SJCRH30 (cell line): Measurements from ENCODE around the gene MBP. TPM values are rescaled to one million over a fixed set of nuclear protein-coding genes. Genes with fewer than 3 reads are reported as not detected.

Experiments used
- DNase-seq, 2 experiments: peaks; one replicate each; pipeline ENCODE4 v3.0.0-alpha.2; 2015 to 2020
- H3K27ac ChIP-seq: fragments of 250-450 bp; sonication (Bioruptor Pico); 2 replicates; pipeline ENCODE4 v1.5.1; 2020; ENCODE audit warnings: mild to moderate bottlenecking, moderate library complexity
- H3K27me3 ChIP-seq: fragments of 250-450 bp; sonication (Bioruptor Pico); 2 replicates; pipeline ENCODE4 v1.5.1; 2020; ENCODE audit warnings: mild to moderate bottlenecking, moderate library complexity
- H3K36me3 ChIP-seq: fragments of 250-450 bp; sonication (Bioruptor Pico); 2 replicates; pipeline ENCODE4 v1.5.1; 2020; ENCODE audit warnings: mild to moderate bottlenecking, moderate library complexity
- H3K4me1 ChIP-seq: fragments of 250-450 bp; sonication (Bioruptor Pico); 2 replicates; pipeline ENCODE4 v1.5.1; 2020; ENCODE audit warnings: mild to moderate bottlenecking, moderate library complexity
- H3K4me3 ChIP-seq: fragments of 250-450 bp; sonication (Bioruptor Pico); 2 replicates; pipeline ENCODE4 v1.5.1; 2020; ENCODE audit warnings: mild to moderate bottlenecking, moderate library complexity
- H3K9me3 ChIP-seq: fragments of 250-450 bp; sonication (Bioruptor Pico); replicated peaks from 2 replicates; pipeline ENCODE4 v1.5.1; 2020; ENCODE audit warnings: mild to moderate bottlenecking, moderate library complexity
- total RNA-seq: library from RNA; depleted of rRNA; stranded (reverse); fragments of >200 nt; shearing (Covaris generic); gene quantifications from 2 replicates; pipeline ENCODE4 v1.2.3, GENCODE V29; 2014

MBP gene
- total RNA-seq, 1 experiment from 2014 or later: 0.20 TPM

- Histone ChIP-seq H3K27ac (no peak overlapping the region), H3K9me3 (no peaks in the 10 kb centered on the region), H3K27me3 (no peaks in the 10 kb centered on the region), H3K4me3 (no peak overlapping the region), H3K36me3 (no peaks in the 10 kb centered on the region), H3K4me1 (no peaks in the 10 kb centered on the region)
- DNase-seq: no peak
These were observed 47.9 kb downstream of the MBP start for GRCh38 chr18:77084688-77085035.

GRCh38 chr18:77082316-77082955 is 50.1 kb downstream of the MBP start:
- Histone ChIP-seq H3K27ac (no peak overlapping the region), H3K4me3 (no peak overlapping the region), H3K27me3 (no peaks in the 10 kb centered on the region), H3K9me3 (no peaks in the 10 kb centered on the region), H3K36me3 (no peaks in the 10 kb centered on the region), H3K4me1 (no peaks in the 10 kb centered on the region)
- no peak for DNase-seq

GRCh38 chr18:77081390-77081778 is 51.2 kb downstream of the MBP start:
- DNase-seq: no peak
- no peaks in the 10 kb centered on the region for H3K36me3 ChIP-seq
- no peak overlapping the region for H3K27ac ChIP-seq

GRCh38 chr18:77079954-77080682 is 52.5 kb downstream of the MBP start:
- no peak for DNase-seq
- H3K4me3 ChIP-seq: no peak overlapping the region
- no peaks in the 10 kb centered on the region for H3K27me3 ChIP-seq
- H3K9me3 ChIP-seq: no peaks in the 10 kb centered on the region
- H3K27ac ChIP-seq: no peak overlapping the region
- H3K36me3 ChIP-seq: no peaks in the 10 kb centered on the region
- H3K4me1 ChIP-seq: no peaks in the 10 kb centered on the region

More at GRCh38 chr18:77081390-77081778, 51.2 kb downstream of the MBP start:
- Histone ChIP-seq H3K9me3 (no peaks in the 10 kb centered on the region), H3K4me3 (no peak overlapping the region), H3K27me3 (no peaks in the 10 kb centered on the region), H3K4me1 (no peaks in the 10 kb centered on the region)

- Histone ChIP-seq H3K4me1 (no peaks in the 10 kb centered on the region), H3K4me3 (no peak overlapping the region), H3K27ac (no peak overlapping the region), H3K27me3 (no peaks in the 10 kb centered on the region), H3K36me3 (no peaks in the 10 kb centered on the region), H3K9me3 (no peaks in the 10 kb centered on the region)
- DNase-seq: no peak
These were observed 53.5 kb downstream of the MBP start for GRCh38 chr18:77079088-77079487.

- no peak for DNase-seq
- Histone ChIP-seq H3K36me3 (no peaks in the 10 kb centered on the region), H3K4me1 (no peaks in the 10 kb centered on the region), H3K9me3 (no peaks in the 10 kb centered on the region), H3K4me3 (no peak overlapping the region), H3K27ac (no peak overlapping the region), H3K27me3 (no peaks in the 10 kb centered on the region)
These were observed 53.9 kb downstream of the MBP start for GRCh38 chr18:77078690-77079070.

- Histone ChIP-seq H3K4me3 (no peak overlapping the region), H3K27me3 (no peaks in the 10 kb centered on the region), H3K9me3 (no peaks in the 10 kb centered on the region), H3K27ac (no peak overlapping the region), H3K4me1 (no peaks in the 10 kb centered on the region), H3K36me3 (no peaks in the 10 kb centered on the region)
- no peak for DNase-seq
These were observed 54.5 kb downstream of the MBP start for GRCh38 chr18:77077941-77078689.

- Histone ChIP-seq H3K36me3 (no peaks in the 10 kb centered on the region), H3K4me1 (no peaks in the 10 kb centered on the region), H3K27ac (no peak overlapping the region), H3K9me3 (no peaks in the 10 kb centered on the region), H3K27me3 (no peaks in the 10 kb centered on the region), H3K4me3 (no peak overlapping the region)
- no peak for DNase-seq
These were observed 55.2 kb downstream of the MBP start for GRCh38 chr18:77077401-77077800.

GRCh38 chr18:77076111-77076510 is 56.5 kb downstream of the MBP start:
- Histone ChIP-seq H3K27me3 (no peaks in the 10 kb centered on the region), H3K4me1 (no peaks in the 10 kb centered on the region), H3K9me3 (no peaks in the 10 kb centered on the region), H3K36me3 (no peaks in the 10 kb centered on the region), H3K27ac (no peak overlapping the region), H3K4me3 (no peak overlapping the region)
- no peak for DNase-seq

- Histone ChIP-seq H3K9me3 (no peaks in the 10 kb centered on the region), H3K4me3 (no peak overlapping the region), H3K4me1 (no peaks in the 10 kb centered on the region), H3K36me3 (no peaks in the 10 kb centered on the region), H3K27ac (no peak overlapping the region), H3K27me3 (no peaks in the 10 kb centered on the region)
- no peak for DNase-seq
These were observed 58.2 kb downstream of the MBP start for GRCh38 chr18:77074431-77074830.

GRCh38 chr18:77073336-77074093 is 59.1 kb downstream of the MBP start:
- no peak overlapping the region for H3K4me3 ChIP-seq
- H3K27ac ChIP-seq: no peak overlapping the region
- no peaks in the 10 kb centered on the region for H3K36me3 ChIP-seq
- no peak for DNase-seq
- H3K4me1 ChIP-seq: no peaks in the 10 kb centered on the region
- H3K9me3 ChIP-seq: no peaks in the 10 kb centered on the region
- no peaks in the 10 kb centered on the region for H3K27me3 ChIP-seq

- no peaks in the 10 kb centered on the region for H3K4me1 ChIP-seq
- no peaks in the 10 kb centered on the region for H3K36me3 ChIP-seq
- no peak overlapping the region for H3K27ac ChIP-seq
- no peak for DNase-seq
- H3K9me3 ChIP-seq: no peaks in the 10 kb centered on the region
- H3K4me3 ChIP-seq: no peak overlapping the region
- no peaks in the 10 kb centered on the region for H3K27me3 ChIP-seq
These were observed 60.0 kb downstream of the MBP start for GRCh38 chr18:77072566-77072965.

- H3K27me3 ChIP-seq: no peaks in the 10 kb centered on the region
- no peaks in the 10 kb centered on the region for H3K4me1 ChIP-seq
- H3K9me3 ChIP-seq: no peaks in the 10 kb centered on the region
- no peak overlapping the region for H3K4me3 ChIP-seq
- no peaks in the 10 kb centered on the region for H3K36me3 ChIP-seq
- no peak overlapping the region for H3K27ac ChIP-seq
- DNase-seq: no peak
These were observed 60.8 kb downstream of the MBP start for GRCh38 chr18:77071711-77072292.

GRCh38 chr18:77071061-77071460 is 61.5 kb downstream of the MBP start:
- no peaks in the 10 kb centered on the region for H3K27me3 ChIP-seq
- no peak overlapping the region for H3K4me3 ChIP-seq
- H3K9me3 ChIP-seq: no peaks in the 10 kb centered on the region
- H3K36me3 ChIP-seq: no peaks in the 10 kb centered on the region
- no peaks in the 10 kb centered on the region for H3K4me1 ChIP-seq
- DNase-seq: no peak
- no peak overlapping the region for H3K27ac ChIP-seq

GRCh38 chr18:77070627-77071026 is 62.0 kb downstream of the MBP start:
- no peak for DNase-seq
- no peak overlapping the region for H3K27ac ChIP-seq
- no peak overlapping the region for H3K4me3 ChIP-seq
- H3K4me1 ChIP-seq: no peaks in the 10 kb centered on the region
- no peaks in the 10 kb centered on the region for H3K27me3 ChIP-seq
- H3K36me3 ChIP-seq: no peaks in the 10 kb centered on the region
- no peaks in the 10 kb centered on the region for H3K9me3 ChIP-seq
